Right lobe of liver (tissue), 6 donors: ENCODE results near the gene CACNB1. TPM values are rescaled to one million over a fixed set of nuclear protein-coding genes. Genes with fewer than 3 reads are reported as not detected.

Source experiments
- ATAC-seq, 4 donors: fragments of 200-7000 bp; cut with Tn5 transposase; one replicate each; pipeline ENCODE4 v1.9.1; 2020; ENCODE audit warnings: mild to moderate bottlenecking in 4 of 4, moderate library complexity in 4 of 4
- DNase-seq, 3 donors: peaks; one replicate each; pipeline ENCODE4 v3.0.0-alpha.2; 2020
- H3K27ac ChIP-seq, 3 donors: fragments of 200-600 bp; one replicate each; pipeline ENCODE4 v1.8.0; 2022
- H3K27me3 ChIP-seq, 2 donors: fragments of 200-600 bp; one replicate each; pipeline ENCODE4 v1.8.0; 2022
- H3K36me3 ChIP-seq, 4 donors: fragments of 200-600 bp; sonication (generic) in 1 of 4; one replicate each; pipeline versions ENCODE4 v1.5.1 to v1.8.0; 2017 to 2022; ENCODE audit warnings: control low read depth in 1 of 4
- H3K4me1 ChIP-seq, 4 donors: fragments of 200-600 bp; sonication (generic) in 1 of 4; one replicate each; pipeline versions ENCODE4 v1.5.1 to v1.8.0; 2017 to 2022; ENCODE audit warnings: control low read depth in 1 of 4
- H3K4me3 ChIP-seq, 3 donors: fragments of 200-600 bp; one replicate each; pipeline ENCODE4 v1.8.0; 2022
- H3K9me3 ChIP-seq, 4 donors: fragments of 200-600 bp; sonication (generic) in 1 of 4; one replicate each; pipeline versions ENCODE4 v1.5.1 to v1.8.0; 2017 to 2022; ENCODE audit warnings: control low read depth in 1 of 4
- POLR2A ChIP-seq: fragments of 450-650 bp; IDR thresholded peaks from one replicate; pipeline ENCODE4 v1.6.1; 2017; ENCODE audit warnings: antibody characterized with exemption, mild to moderate bottlenecking
- WGBS: methylation state at CpG from one replicate; pipeline ENCODE4 v1.1.6; 2018; ENCODE audit warnings: low coverage, low lambda C conversion rate; ENCODE audit not compliant: insufficient coverage; ENCODE audit errors: missing lambda C conversion rate; 5-methylcytosine and 5-hydroxymethylcytosine counted together
- intact Hi-C, 2 donors: fragments of 100-400 bp; cut with DNase I; formaldehyde crosslinking; loops; one replicate each; pipeline versions ENCODE4 v1.11.2 to v1.14.1; 2022
- total RNA-seq, 6 experiments: library from RNA; depleted of rRNA in 2 of 6; stranded (reverse); fragments of >200 nt in 2 of 6; fragmentation: NEBNext Ultra II Directional in 3 of 6; extraction: Animal tissue kit (Norgen Biotek cat#: 25700) in 3 of 6; gene quantifications; one replicate each; pipeline versions ENCODE4 v1.1.0 to v1.2.4, GENCODE V29; 2016 to 2023
- TF ChIP-seq, protein P1 (sequence below), 4 donors: fragments of 200-600 bp in 3 of 4; fragments of 450-650 bp in 1 of 4; IDR thresholded peaks; one replicate each; pipeline versions ENCODE4 v1.5.1 to v1.8.0; 2016 to 2022; ENCODE audit warnings: antibody characterized with exemption in 4 of 4, mild to moderate bottlenecking in 2 of 4
- donor health status: DM: no; HTN: yes; CAD: no.
- donor health status: DM: no; HTN: no; CAD: no.
- donor health status: DM: no; HTN: no; CAD: no.
- donor health status: DM: no; HTN: yes; CAD: no.
- donor health status: DM: no; HTN: yes; CAD: no.

Gene CACNB1
- total RNA-seq, 6 experiments from 2014 or later: 0.18 to 1.3 (median 0.27) TPM; not detected in 1

DNA sequence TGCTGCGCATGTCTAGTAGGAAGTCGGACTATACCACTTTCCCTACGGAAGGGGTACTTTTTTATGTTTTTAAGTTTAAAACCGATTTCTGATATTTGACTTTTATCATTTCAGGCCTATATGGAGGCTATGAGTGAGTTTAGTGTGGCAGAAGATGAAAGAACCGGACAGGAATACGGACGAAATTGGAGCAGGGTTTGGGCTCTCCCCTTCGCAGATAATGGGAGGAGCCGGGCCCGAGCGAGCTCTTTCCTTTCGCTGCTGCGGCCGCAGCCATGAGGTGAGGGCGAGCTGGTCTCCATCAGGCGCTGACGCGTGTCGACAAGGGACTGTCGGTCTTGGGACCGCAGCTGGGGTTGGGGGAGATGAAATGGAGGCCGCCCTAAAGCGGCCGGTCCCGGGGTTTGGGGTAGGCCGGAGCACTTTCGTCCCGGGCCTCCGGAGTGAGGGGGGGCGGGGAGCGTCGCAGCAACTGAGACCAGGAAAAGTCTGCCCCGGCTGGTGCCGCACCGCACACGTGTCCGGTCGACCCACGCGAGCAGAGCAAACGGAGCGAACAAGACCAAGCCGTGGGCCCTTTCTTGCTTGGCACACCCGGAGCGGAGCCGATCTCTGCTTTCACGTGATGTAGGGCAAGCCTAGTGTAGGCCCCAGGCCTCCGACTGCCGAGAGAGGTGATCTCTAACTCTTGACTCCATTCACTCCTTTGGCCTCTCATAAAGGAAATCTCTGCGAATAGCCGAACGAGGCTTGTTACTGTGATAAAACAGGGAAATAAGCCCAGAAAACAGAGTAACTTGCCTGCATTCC lies 2.8 kb upstream of the CACNB1 start, which contains the start of gene RPL19:
Gene RPL19 (plus strand): TSS at position 214 of the 810 bp plus-strand sequence. CDS start 62 bp downstream, at position 276.
- 0% methylated on average over 28 of the region's 52 CpGs for WGBS
- peak; percentile 80 to 86 (median 82) for DNase-seq
- Histone ChIP-seq H3K9me3 (no peaks in the 10 kb centered on the region), H3K36me3 (peaks cover 8 to 41% (median 31%) of the 10 kb centered on the region in 4 donors), H3K4me1 (peaks cover 0 to 28% (median 3%) of the 10 kb centered on the region in 4 donors), H3K27ac (peak within 1 kb of the TSS; percentile 96 to 99 (median 99)), H3K4me3 (peak within 1 kb of the TSS; percentile 93 to 99 (median 96)), H3K27me3 (no peaks in the 10 kb centered on the region)
- ATAC-seq: peak; percentile 84 to 89 (median 84)
- TF ChIP-seq, protein P1, sequence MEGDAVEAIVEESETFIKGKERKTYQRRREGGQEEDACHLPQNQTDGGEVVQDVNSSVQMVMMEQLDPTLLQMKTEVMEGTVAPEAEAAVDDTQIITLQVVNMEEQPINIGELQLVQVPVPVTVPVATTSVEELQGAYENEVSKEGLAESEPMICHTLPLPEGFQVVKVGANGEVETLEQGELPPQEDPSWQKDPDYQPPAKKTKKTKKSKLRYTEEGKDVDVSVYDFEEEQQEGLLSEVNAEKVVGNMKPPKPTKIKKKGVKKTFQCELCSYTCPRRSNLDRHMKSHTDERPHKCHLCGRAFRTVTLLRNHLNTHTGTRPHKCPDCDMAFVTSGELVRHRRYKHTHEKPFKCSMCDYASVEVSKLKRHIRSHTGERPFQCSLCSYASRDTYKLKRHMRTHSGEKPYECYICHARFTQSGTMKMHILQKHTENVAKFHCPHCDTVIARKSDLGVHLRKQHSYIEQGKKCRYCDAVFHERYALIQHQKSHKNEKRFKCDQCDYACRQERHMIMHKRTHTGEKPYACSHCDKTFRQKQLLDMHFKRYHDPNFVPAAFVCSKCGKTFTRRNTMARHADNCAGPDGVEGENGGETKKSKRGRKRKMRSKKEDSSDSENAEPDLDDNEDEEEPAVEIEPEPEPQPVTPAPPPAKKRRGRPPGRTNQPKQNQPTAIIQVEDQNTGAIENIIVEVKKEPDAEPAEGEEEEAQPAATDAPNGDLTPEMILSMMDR (IDR thresholded peaks at IDR 0.05): no peak
- peak; percentile 65 for TF ChIP-seq POLR2A
- intact Hi-C loops: no loop called here

- Histone ChIP-seq H3K27ac (peak overlapping the region; percentile 96 to 99 (median 99)), H3K27me3 (no peaks in the 10 kb centered on the region), H3K36me3 (peaks cover 8 to 37% (median 28%) of the 10 kb centered on the region in 4 donors), H3K4me3 (peak overlapping the region; percentile 93 to 99 (median 96)), H3K9me3 (no peaks in the 10 kb centered on the region), H3K4me1 (peaks cover 0 to 28% (median 3%) of the 10 kb centered on the region in 4 donors)
- TF ChIP-seq, protein P1 (IDR thresholded peaks at IDR 0.05): no peak
- TF ChIP-seq POLR2A: peak; percentile 55
- 0% methylated on average over 10 of the region's 10 CpGs for WGBS
- intact Hi-C loops: no loop called here
- peak; percentile 80 to 90 (median 87) for ATAC-seq
- peak; percentile 83 to 92 (median 89) for DNase-seq
These were observed 2.3 kb upstream of the CACNB1 start for GRCh38 chr17:39199820-39200069.

GRCh38 chr17:39198186-39198566 lies 707 bp upstream of the CACNB1 start:
- ATAC-seq: no peak
- no peak overlapping the region for H3K27ac ChIP-seq

DNA sequence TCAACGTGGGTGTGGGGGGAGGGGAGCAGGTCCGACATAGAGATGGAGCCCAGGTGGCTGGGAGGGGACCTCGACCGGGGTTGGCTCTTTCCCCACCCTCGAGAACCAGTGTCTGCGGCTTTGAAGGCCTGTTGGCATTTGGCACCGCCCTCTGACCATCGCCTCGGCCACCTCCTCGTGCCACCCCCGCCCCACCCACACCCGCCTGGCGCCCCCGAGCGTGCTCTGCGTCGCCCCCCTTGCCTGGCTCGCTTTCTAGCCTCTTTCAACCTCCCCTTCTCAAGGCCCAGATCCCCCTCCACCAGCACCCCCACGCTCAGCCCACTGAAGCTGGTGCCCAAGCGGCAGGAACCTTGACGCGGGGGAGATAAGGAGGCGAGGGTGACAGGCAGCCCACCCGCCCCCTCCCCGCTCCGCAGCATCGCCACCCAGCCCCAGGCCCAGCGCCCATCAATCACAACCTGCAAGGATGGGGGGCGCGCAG lies 619 bp downstream of the CACNB1 start:
- DNase-seq (no peak), ATAC-seq (no peak)
- peak overlapping the region; percentile 50 to 59 (median 52) for H3K4me3 ChIP-seq
- H3K4me1 ChIP-seq: peaks cover 0 to 26% (median 3%) of the 10 kb centered on the region in 4 donors
- H3K36me3 ChIP-seq: peaks cover 0 to 8% (median 4%) of the 10 kb centered on the region in 4 donors
- intact Hi-C loops: no loop called here
- H3K27ac ChIP-seq: no peak overlapping the region
- H3K27me3 ChIP-seq: no peaks in the 10 kb centered on the region
- TF ChIP-seq, protein P1 (IDR thresholded peaks at IDR 0.05): no peak
- TF ChIP-seq POLR2A: no peak
- 3% methylated on average over 14 of the region's 30 CpGs for WGBS
- no peaks in the 10 kb centered on the region for H3K9me3 ChIP-seq

More at GRCh38 chr17:39198186-39198566, 707 bp upstream of the CACNB1 start:
- no peaks in the 10 kb centered on the region for H3K9me3 ChIP-seq
- H3K27me3 ChIP-seq: no peaks in the 10 kb centered on the region
- no peak for DNase-seq
- peaks cover 8 to 21% (median 15%) of the 10 kb centered on the region in 4 donors for H3K36me3 ChIP-seq
- H3K4me1 ChIP-seq: peaks cover 0 to 28% (median 3%) of the 10 kb centered on the region in 4 donors
- TF ChIP-seq, protein P1 (IDR thresholded peaks at IDR 0.05): no peak
- no peak for TF ChIP-seq POLR2A
- intact Hi-C loops: no loop called here
- no peak overlapping the region for H3K4me3 ChIP-seq
- WGBS: 70% methylated on average over 3 of the region's 4 CpGs
